ENCODE results near the gene EPB41L1. TPM values are rescaled to one million over a fixed set of nuclear protein-coding genes. Genes with fewer than 3 reads are reported as not detected.

The EPB41L1 gene
- polyA plus RNA-seq, 3 donors = 67.5 to 72.0 (median 72.0) TPM

DNA sequence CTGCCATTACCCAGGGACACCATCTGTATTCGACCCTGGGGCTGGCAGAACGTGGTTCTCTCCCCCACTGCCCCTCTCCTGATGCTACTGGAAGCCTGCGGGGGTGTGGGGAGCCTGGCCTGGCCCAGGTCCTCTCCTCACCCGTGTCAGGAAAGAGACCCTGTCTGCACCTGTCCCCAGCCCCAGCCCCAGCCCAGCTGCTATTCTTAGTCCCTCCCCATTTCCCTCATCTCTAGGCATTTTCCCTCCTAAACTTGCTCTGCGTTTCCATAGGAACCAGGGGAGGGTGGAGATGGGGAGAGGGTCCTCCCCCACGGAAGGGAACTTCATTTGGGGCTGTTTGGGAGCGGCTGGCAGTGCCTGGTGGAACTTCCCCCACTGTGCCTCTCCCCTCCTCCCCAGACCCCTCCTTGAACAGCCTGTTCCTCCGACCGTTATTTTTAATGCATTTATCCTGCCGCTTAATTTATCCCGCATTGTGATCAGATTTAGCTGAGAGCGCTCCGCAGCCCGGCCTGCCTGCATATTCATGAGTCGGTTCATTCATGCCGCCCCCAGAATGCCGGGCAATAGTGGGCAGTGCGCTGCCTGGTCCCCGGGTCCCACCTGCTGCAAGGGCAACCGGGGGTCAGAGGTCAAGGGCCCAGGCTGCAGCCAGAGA, 119.8 kb downstream of the EPB41L1 start:
- no peak for DNase-seq (ENCODE audit: low read depth in 3 of 3, low spot score in 2 of 3)

DNA sequence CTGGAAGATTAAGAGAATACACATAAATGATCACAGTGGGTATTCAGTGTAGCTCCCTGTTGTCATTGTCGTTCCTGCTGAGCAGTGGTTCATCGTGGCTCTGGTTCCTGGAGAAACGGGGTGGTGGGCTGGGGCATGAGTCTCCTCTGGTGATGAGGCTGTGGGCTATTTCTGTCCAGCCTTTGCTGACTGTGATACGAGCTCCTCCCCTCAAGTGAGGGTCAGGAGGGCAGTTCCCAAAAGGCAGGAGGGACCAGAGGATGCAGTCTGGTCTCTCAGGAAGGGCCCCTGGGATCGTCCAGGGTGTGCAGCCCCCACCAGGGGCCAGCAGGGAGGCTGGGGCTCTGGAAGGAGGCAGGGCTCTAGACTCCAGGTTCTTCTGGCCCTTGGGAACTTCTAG, 120.5 kb downstream of the EPB41L1 start:
- no peak for DNase-seq (ENCODE audit: low read depth in 3 of 3, low spot score in 2 of 3)

GRCh38 chr20:36275441-36276189, 121.1 kb downstream of the EPB41L1 start:
- no peak for DNase-seq (ENCODE audit: low read depth in 3 of 3, low spot score in 2 of 3)

DNA sequence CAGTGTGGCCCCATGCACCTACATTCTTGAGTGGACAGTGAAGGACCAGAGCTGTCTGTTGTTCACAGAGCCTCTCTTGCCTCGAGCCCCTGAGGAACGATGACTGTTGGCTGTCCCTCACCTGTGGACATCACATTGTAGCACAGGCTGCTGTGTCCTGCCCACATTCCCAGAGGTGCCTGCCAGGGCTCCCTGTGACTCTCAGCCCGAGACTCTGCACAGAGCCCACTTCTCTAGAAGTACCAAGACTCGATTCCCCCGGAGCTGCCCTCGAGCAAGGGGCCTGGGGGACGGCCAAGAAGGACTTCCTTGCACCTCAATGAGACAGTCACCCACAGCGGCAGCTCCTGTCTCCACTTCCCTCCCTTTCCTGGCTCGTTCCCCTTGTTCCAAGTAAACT, 123.0 kb downstream of the EPB41L1 start:
- no peak for DNase-seq (ENCODE audit: low read depth in 3 of 3, low spot score in 2 of 3)

- DNase-seq (ENCODE audit: low read depth in 3 of 3, low spot score in 2 of 3) = no peak
Measured at GRCh38 chr20:36279362-36279761, 124.8 kb downstream of the EPB41L1 start.

DNA sequence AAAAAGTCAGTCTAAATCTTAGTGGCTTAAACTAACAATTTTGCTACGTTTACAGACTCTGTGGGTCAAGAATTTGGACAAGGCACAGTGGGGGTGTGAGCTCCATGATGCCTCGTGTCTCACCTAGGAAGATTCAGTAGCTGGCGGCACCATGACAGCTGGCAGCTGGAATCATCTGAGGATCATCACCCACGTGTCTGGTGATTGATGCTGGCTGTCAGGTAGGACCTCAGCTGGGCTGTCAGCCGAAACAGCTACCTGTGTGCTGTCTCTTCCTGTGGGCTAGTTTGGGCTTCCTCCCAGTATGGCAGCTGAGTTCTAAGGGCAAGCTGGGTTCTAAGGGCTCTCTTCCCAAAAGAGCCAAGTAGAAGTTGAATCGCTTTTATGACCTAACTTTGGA, 125.2 kb downstream of the EPB41L1 start:
- no peak for DNase-seq (ENCODE audit: low read depth in 3 of 3, low spot score in 2 of 3)

DNA sequence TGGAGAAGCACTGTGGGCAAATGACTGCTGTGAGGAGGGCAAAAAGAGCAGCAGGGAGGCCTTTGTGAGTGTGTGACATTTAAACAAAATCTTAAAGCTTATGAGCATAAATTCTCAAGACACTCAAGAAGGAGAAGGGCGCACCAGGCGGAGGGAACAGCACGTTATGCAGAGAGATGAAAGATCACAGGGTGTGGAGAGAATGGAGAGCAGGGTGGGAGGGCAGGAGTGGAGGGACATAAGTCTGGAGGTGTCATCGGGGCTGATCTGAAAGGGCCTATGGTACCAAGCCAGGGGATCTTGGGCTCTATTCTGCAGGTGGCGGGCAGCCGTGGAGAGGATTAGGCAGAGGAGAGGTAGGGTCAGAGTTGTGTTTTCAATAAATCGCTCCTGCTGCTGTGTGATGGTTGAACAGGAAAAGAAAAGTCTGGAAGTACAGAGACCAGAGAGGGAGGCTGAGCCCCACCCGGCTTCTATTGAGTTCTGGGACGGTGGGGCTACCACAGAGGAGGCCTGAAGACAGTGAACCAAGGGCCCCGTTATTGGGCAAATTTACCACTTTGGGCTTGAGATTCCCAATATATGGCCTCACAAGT, 127.3 kb downstream of the EPB41L1 start:
- DNase-seq (ENCODE audit: low read depth in 3 of 3, low spot score in 2 of 3) = no peak

Other genes starting within 250 kb of the EPB41L1 start
- 10 to 100 TPM; 22.2 to 27.8 (median 25.7) TPM for gene SCAND1, start 200.2 kb upstream of the EPB41L1 start, polyA plus RNA-seq (ENCODE audit: insufficient read length in 3 of 3)
- under 1 TPM; 0.56 to 0.82 (median 0.79) TPM for gene CNBD2, start 186.2 kb upstream of the EPB41L1 start, polyA plus RNA-seq (ENCODE audit: insufficient read length in 3 of 3)
- 10 to 100 TPM; 43.7 to 46.0 (median 44.7) TPM for gene AAR2, start 81.7 kb downstream of the EPB41L1 start, polyA plus RNA-seq (ENCODE audit: insufficient read length in 3 of 3)
- gene DLGAP4, start 151.6 kb downstream of the EPB41L1 start, polyA plus RNA-seq (ENCODE audit: insufficient read length in 3 of 3) = 10 to 100 TPM; 42.9 to 49.1 (median 48.1) TPM

Data from right renal cortex interstitium (tissue), 3 donors.